Measurements from ENCODE around the gene ABLIM3. TPM values are rescaled to one million over a fixed set of nuclear protein-coding genes. Genes with fewer than 3 reads are reported as not detected.

The ABLIM3 gene
- total and polyA plus RNA-seq, 9 donors = 1.7 to 26.4 (median 6.2) TPM

DNA sequence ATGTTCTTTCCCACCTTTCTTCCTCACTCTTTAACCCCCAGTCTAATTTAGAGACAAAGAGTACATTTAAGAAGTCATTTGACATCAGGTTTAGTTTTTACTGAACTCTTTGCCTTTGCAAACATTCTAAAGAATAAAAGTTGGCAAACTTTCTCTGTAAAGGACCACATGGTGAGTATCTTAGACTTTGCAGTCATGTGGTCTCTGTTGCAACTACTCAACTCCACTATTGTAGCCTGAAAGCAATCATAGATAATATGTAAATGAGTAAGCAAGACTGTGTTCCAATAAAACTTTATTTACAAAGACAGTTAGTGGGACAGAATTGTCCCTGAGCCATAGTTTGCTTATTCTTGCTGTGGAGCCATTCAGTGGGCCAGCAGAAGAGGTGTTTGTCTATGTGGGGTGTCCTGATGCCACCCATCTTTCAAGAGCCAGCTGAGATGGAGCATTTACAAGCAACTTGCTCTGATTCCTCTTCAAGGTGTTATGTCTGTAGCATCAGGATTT, 25.4 kb downstream of the ABLIM3 start:
- no peak overlapping the region for H3K27ac ChIP-seq
- H3K4me3 ChIP-seq = no peak overlapping the region
- H3K36me3 ChIP-seq = no peaks in the 10 kb centered on the region
- intact Hi-C loops (cut with DNase I) = no loop called here
- no peaks in the 10 kb centered on the region for H3K4me1 ChIP-seq (ENCODE audit: insufficient read depth)
- TF ChIP-seq, protein P1, sequence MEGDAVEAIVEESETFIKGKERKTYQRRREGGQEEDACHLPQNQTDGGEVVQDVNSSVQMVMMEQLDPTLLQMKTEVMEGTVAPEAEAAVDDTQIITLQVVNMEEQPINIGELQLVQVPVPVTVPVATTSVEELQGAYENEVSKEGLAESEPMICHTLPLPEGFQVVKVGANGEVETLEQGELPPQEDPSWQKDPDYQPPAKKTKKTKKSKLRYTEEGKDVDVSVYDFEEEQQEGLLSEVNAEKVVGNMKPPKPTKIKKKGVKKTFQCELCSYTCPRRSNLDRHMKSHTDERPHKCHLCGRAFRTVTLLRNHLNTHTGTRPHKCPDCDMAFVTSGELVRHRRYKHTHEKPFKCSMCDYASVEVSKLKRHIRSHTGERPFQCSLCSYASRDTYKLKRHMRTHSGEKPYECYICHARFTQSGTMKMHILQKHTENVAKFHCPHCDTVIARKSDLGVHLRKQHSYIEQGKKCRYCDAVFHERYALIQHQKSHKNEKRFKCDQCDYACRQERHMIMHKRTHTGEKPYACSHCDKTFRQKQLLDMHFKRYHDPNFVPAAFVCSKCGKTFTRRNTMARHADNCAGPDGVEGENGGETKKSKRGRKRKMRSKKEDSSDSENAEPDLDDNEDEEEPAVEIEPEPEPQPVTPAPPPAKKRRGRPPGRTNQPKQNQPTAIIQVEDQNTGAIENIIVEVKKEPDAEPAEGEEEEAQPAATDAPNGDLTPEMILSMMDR (IDR thresholded peaks at IDR 0.05) = no peak
- TF ChIP-seq POLR2A (IDR thresholded peaks at IDR 0.05) (no peak), EP300 (IDR thresholded peaks at IDR 0.05) (no peak)
- no peak for DNase-seq
- no peaks in the 10 kb centered on the region for H3K9me3 ChIP-seq
- H3K27me3 ChIP-seq = no peaks in the 10 kb centered on the region

DNA sequence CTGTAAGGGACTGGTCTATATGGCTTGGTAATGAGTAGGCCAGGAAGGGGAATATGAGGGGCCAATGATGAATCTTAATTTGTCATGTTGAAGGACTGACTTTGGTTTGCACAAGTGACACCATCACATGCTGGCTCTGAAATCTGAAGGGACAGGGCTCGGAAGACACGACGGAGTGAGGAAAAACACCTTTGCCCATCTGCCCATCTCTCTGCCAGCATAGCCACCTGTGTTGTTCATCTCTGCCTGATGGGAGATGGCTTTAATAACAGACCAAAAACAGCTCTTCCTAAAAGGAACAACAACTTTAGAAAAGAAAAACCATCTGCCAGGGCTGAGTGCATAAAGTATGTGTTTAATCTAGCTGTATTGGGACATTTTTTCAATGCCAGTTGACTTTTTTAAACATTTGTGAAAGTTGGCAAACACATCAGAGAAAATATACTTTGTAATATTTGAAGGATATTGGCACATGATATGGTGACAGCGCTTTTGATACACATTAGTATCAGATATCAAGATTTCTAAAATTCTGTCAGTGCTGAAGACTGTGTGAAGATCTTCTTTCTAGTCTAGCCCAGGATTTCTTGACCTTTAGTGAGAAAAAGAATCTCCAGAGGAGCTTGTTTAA, 27.1 kb downstream of the ABLIM3 start:
- 94 to 96% (median 95%) methylated on average over 4 of the region's 4 CpGs for WGBS, 3 donors
- no peaks in the 10 kb centered on the region for H3K27me3 ChIP-seq
- no peak overlapping the region for H3K4me3 ChIP-seq
- no peaks in the 10 kb centered on the region for H3K4me1 ChIP-seq (ENCODE audit: insufficient read depth)
- intact Hi-C loops (cut with DNase I) = no loop called here
- TF ChIP-seq POLR2A (IDR thresholded peaks at IDR 0.05) = no peak
- TF ChIP-seq, protein P1 (IDR thresholded peaks at IDR 0.05) = no peak
- TF ChIP-seq EP300 (IDR thresholded peaks at IDR 0.05) = no peak
- no peaks in the 10 kb centered on the region for H3K36me3 ChIP-seq
- H3K27ac ChIP-seq = no peak overlapping the region
- H3K9me3 ChIP-seq = no peaks in the 10 kb centered on the region
- DNase-seq = no peak

DNA sequence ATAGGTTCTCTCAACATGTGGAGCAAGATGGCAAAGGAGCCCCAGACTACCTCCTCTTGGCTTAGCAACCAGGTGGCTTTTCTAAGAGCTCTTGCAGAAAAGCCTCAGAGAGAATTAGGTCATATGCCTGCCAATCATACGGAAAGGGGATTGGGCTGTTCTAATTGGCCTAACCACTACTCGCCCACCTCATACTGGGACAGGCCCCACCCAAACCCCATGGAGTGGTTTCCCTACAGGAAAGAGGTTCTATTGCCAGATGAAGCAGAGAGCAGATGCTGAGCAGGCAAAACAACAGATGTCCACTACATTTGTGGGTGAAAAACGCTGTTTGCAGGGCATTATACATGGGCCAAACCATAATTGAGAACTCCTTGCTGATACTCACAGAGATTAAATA, 29.0 kb downstream of the ABLIM3 start:
- H3K27ac ChIP-seq = no peak overlapping the region
- 34 to 67% (median 37%) methylated on average over 3 of the region's 3 CpGs for WGBS, 3 donors
- intact Hi-C loops (cut with DNase I) = no loop called here
- no peak for DNase-seq
- no peaks in the 10 kb centered on the region for H3K4me1 ChIP-seq (ENCODE audit: insufficient read depth)
- no peaks in the 10 kb centered on the region for H3K27me3 ChIP-seq
- H3K4me3 ChIP-seq = no peak overlapping the region
- no peaks in the 10 kb centered on the region for H3K9me3 ChIP-seq
- TF ChIP-seq POLR2A (IDR thresholded peaks at IDR 0.05) = no peak
- TF ChIP-seq, protein P1 (IDR thresholded peaks at IDR 0.05) = no peak
- no peak for TF ChIP-seq EP300 (IDR thresholded peaks at IDR 0.05)
- no peaks in the 10 kb centered on the region for H3K36me3 ChIP-seq

GRCh38 chr5:149172261-149172660, 31.0 kb downstream of the ABLIM3 start:
- intact Hi-C loops (cut with DNase I) = no loop called here
- H3K27me3 ChIP-seq = no peaks in the 10 kb centered on the region
- H3K9me3 ChIP-seq = no peaks in the 10 kb centered on the region
- DNase-seq = no peak
- no peak overlapping the region for H3K27ac ChIP-seq
- TF ChIP-seq EP300 (IDR thresholded peaks at IDR 0.05) = no peak
- TF ChIP-seq POLR2A (IDR thresholded peaks at IDR 0.05) = no peak
- TF ChIP-seq, protein P1 (IDR thresholded peaks at IDR 0.05) = no peak
- WGBS, 3 donors = 23 to 38% (median 31%) methylated on average over 4 of the region's 4 CpGs
- H3K4me1 ChIP-seq (ENCODE audit: insufficient read depth) = no peaks in the 10 kb centered on the region
- H3K4me3 ChIP-seq = no peak overlapping the region
- no peaks in the 10 kb centered on the region for H3K36me3 ChIP-seq
